Activated CD4-positive, alpha-beta T cell treated with anti-CD3 and anti-CD28 coated beads for 48 hours (primary cell): ENCODE results near the gene CTAG1A.
"Not testable (repeated sequence)": the region's sequence is repeated elsewhere in the genome, so short reads cannot be mapped to it uniquely, and the experiment has no call there.

Experiments used
- DNase-seq: peaks from one replicate; pipeline ENCODE4 v3.0.0-alpha.2; 2020

Gene CTAG1A

GRCh38 chrX:154620767-154621414 lies 36.0 kb downstream of the CTAG1A start:
- DNase-seq: not testable (repeated sequence)

DNA sequence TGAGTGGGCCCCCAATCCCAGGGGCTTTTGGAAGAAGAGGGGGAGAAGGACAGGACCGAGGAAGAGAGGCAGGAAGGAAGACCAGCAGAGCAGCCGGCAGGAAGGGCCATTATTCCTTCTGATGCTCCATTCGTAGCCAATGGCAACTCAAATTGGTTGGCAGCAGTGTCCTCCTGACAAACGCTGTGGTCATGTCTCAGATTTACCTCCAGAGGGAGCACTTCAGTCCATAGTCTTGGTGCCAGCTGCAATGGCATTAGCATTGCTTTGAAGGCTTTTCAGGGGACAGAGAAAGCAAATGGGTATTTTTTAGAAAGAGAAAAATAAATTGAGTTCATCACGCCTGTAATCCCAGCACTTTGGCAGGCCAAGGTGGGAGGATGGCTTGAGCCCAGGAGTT lies 44.0 kb downstream of the CTAG1A start:
- DNase-seq: not testable (repeated sequence)

- DNase-seq: not testable (repeated sequence)
These were observed 46.0 kb downstream of the CTAG1A start for GRCh38 chrX:154630949-154631348.

DNA sequence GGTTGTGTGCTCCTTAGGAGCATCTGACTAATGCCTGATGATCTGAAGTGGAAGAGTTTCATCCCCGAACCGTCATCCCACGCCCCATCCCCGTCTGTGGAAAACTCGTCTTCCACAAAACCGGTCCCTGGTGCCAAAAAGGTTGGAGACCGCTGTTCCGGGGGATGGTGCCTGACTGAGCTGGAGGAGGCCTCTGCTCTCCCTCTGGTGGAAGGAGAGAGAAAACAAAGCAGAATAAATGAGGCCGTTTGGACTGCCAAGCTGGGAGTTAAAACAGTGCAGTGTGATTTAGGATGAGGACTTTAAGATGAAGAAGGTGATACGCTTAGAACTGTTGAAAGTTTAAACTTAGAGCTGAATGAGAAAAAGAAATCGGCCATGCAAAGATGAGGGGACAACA lies 48.7 kb downstream of the CTAG1A start:
- not testable (repeated sequence) for DNase-seq
